Lower leg skin (tissue), 4 donors: Measurements from ENCODE around the gene CNTRL. TPM values are rescaled to one million over a fixed set of nuclear protein-coding genes. Genes with fewer than 3 reads are reported as not detected.

ENCODE experiments used
- DNase-seq, 2 donors: peaks; one replicate each; pipeline ENCODE4 v3.0.0-alpha.2; 2019; ENCODE audit warnings: low spot score in 2 of 2
- H3K4me3 ChIP-seq: fragments of 200-600 bp; sonication (generic); 2 replicates; pipeline ENCODE4 v1.5.1; 2017; ENCODE audit warnings: mild to moderate bottlenecking, low read depth; ENCODE audit not compliant: poor library complexity, severe bottlenecking
- POLR2A ChIP-seq, 2 donors: fragments of 450-650 bp; IDR thresholded peaks; one replicate each; pipeline ENCODE4 v1.6.1; 2016 to 2017; ENCODE audit warnings: antibody characterized with exemption in 2 of 2, mild to moderate bottlenecking in 1 of 2, moderate library complexity in 1 of 2
- WGBS, 2 donors: methylation state at CpG; one replicate each; pipeline ENCODE4 v1.1.5; 2018; 5-methylcytosine and 5-hydroxymethylcytosine counted together
- intact Hi-C: fragments of 100-400 bp; cut with DNase I; formaldehyde crosslinking; loops from one replicate; pipeline ENCODE4 v1.15.0; 2023; ENCODE audit warnings: low total_unique reads
- total RNA-seq, 4 donors: library from RNA; depleted of rRNA; stranded (reverse); fragments of >200 nt; gene quantifications; one replicate each; pipeline ENCODE4 v1.1.0, GENCODE V29; 2016
- TF ChIP-seq, protein P1 (sequence below), 3 donors: fragments of 450-650 bp; IDR thresholded peaks; one replicate each; pipeline ENCODE4 v1.5.1; 2016; ENCODE audit warnings: antibody characterized with exemption in 3 of 3, mild to moderate bottlenecking in 3 of 3, moderate library complexity in 2 of 3

Gene CNTRL
- total RNA-seq, 4 donors from 2014 or later = 7.7 to 11.4 (median 9.0) TPM

DNA sequence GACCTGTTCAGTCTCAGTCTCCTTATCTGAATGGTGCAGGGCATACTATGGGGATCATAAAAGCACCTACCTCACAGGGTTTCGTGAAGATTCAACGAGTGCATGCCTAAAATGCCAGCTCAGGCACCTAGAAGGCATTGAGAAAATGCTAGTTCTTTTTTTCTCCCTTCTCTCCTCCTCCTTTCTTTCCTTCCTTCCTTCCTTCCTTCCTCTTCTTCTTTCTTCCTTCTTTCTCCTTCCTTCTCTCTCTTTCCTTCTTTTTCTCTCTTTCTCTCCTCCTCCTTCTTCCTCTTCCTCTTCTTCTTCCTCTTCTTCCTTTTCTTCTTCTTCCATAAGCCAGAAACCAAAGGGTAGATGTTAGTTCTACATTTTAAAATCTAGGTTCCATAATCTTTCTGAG lies 139.2 kb downstream of the CNTRL start:
- intact Hi-C loops = loop anchor here (5.0 to 10.0 kb wide), 2 partner anchors 101 to 188 kb away; no protein-coding TSS in a partner anchor
- WGBS, 2 donors = 76 to 86% methylated on average over 2 of the region's 2 CpGs
- TF ChIP-seq, protein P1, sequence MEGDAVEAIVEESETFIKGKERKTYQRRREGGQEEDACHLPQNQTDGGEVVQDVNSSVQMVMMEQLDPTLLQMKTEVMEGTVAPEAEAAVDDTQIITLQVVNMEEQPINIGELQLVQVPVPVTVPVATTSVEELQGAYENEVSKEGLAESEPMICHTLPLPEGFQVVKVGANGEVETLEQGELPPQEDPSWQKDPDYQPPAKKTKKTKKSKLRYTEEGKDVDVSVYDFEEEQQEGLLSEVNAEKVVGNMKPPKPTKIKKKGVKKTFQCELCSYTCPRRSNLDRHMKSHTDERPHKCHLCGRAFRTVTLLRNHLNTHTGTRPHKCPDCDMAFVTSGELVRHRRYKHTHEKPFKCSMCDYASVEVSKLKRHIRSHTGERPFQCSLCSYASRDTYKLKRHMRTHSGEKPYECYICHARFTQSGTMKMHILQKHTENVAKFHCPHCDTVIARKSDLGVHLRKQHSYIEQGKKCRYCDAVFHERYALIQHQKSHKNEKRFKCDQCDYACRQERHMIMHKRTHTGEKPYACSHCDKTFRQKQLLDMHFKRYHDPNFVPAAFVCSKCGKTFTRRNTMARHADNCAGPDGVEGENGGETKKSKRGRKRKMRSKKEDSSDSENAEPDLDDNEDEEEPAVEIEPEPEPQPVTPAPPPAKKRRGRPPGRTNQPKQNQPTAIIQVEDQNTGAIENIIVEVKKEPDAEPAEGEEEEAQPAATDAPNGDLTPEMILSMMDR (IDR thresholded peaks at IDR 0.05) = no peak
- TF ChIP-seq POLR2A (IDR thresholded peaks at IDR 0.05) = no peak
- no peak for DNase-seq
- no peak overlapping the region for H3K4me3 ChIP-seq

DNA sequence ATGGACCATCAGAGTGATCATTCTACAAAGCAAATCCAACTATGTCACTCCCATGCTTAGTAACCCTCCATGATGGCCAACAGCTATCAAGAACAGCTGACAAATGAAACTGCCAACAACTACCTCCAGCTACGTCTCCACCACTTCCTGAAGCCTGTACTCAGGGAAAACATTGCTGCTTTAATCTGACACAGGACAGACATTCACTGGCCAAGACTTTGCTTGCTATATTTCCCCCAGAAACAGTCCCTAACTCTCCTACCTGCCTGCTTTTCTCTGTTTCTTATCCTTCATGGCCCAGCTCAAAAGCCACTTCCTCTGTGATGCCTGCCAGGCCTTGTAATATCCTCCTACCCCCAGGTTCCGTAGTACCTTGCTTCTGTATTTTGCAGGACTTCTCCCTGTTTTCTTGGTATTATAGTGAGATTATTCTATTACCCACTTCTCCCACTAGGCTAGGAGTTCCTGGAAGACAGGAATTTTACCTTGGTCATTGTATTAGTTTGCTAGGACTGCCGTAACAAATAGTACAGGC lies 141.6 kb downstream of the CNTRL start:
- no peak overlapping the region for H3K4me3 ChIP-seq
- no peak for TF ChIP-seq POLR2A (IDR thresholded peaks at IDR 0.05)
- TF ChIP-seq, protein P1 (IDR thresholded peaks at IDR 0.05) = no peak
- WGBS, 2 donors = 87% methylated on average over 3 of the region's 3 CpGs
- intact Hi-C loops = loop anchor here (10.0 kb wide), 1 partner anchor 98 kb away; no protein-coding TSS in a partner anchor
- DNase-seq = no peak

DNA sequence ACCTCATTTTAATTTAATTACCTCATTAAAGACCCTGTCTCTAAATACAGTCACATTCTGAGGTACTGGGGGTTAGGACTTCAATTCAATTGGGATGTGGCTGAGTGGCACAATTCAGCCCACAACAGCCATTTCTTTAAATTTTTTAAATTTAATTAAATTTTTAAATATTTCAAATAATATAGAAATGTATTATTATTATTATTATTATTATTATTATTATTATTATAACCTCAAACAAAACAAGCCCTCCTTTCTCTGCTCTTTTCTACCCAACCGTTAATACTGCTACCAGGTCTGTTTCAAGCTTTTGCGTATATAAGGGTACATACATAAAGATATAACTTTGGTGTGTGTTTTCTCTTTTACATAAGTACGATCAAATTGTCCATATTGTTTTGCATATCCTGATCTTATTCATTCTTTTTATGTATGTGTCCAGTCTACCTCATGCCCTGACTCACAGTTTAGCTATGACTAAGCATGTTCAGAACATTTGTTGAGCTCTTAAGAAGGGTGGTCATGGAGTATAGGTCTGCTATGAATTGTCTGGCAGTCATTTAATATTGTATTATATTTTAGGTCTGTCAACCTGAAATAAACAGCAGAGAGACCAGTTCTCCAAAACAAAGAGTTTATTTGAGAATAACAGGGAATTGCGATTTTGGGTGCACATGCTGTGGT lies 143.0 kb downstream of the CNTRL start:
- TF ChIP-seq, protein P1 (IDR thresholded peaks at IDR 0.05) = no peak
- TF ChIP-seq POLR2A (IDR thresholded peaks at IDR 0.05) = no peak
- DNase-seq = no peak
- 93 to 95% methylated on average over 4 of the region's 4 CpGs for WGBS, 2 donors
- intact Hi-C loops = loop anchor here (10.0 kb wide), 1 partner anchor 97 kb away; no protein-coding TSS in a partner anchor
- H3K4me3 ChIP-seq = no peak overlapping the region

DNA sequence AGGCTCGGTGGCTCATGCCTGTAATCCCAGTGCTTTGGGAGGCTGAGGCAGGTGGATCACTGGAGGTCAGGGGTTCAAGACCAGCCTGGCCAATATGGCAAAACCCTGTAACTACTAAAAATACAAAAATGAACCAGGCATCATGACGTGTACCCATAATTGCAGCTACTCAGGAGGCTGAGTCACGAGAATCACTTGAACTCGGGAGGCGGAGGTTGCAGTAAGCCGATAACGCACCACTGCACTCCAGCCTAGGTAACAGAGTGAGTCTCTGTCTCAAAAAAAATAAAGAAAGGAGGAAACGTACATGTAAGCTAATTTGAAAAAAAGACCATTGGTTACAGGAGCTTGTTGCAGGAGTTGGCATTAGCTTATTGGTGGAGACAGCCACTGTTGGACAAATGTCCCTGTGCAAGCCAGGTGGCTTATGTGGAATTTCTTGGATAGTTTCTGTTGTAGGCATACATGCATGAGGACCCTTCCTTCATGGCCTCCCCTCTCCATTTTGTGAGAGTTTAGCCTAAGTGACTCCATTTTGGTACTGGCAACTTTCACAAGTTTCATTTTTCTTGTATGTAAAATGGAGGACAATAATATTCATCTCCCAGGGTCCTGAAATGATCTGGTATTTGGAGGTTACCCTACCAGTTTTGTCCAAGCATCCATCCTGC lies 143.7 kb downstream of the CNTRL start:
- DNase-seq = no peak
- WGBS, 2 donors = 96% methylated on average over 8 of the region's 8 CpGs
- intact Hi-C loops = loop anchor here (10.0 kb wide), 1 partner anchor 96 kb away; no protein-coding TSS in a partner anchor
- no peak for TF ChIP-seq POLR2A (IDR thresholded peaks at IDR 0.05)
- TF ChIP-seq, protein P1 (IDR thresholded peaks at IDR 0.05) = no peak
- H3K4me3 ChIP-seq = no peak overlapping the region

DNA sequence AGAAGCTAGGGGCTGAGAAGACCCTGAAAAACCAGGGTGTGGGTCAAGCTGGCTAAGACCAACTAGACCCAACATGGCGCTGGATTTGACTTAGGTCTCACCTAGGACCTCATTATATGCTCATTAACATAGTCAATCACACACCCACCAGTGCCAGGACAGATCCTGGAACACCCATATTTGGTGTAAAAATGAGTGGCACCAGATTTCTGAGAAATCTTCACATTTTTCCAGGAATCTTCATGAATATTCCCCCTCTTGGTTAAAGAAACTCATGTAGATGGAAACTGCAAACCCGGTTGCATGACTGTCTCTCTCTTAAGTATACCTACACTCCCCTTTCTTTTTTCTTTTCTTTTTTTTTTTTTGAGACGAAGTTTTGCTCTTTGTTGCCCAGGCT lies 144.8 kb downstream of the CNTRL start:
- no peak for TF ChIP-seq POLR2A (IDR thresholded peaks at IDR 0.05)
- no peak for DNase-seq
- WGBS, 2 donors = 88 to 94% methylated on average over 3 of the region's 3 CpGs
- intact Hi-C loops = loop anchor here (10.0 kb wide), 1 partner anchor 95 kb away; no protein-coding TSS in a partner anchor
- no peak overlapping the region for H3K4me3 ChIP-seq
